Testis (tissue), 2 donors: Measurements from ENCODE around the gene EIF4A2.

Experiments
- CTCF ChIP-seq, 3 experiments: fragments of 450-650 bp in 2 of 3; fragments of 200-600 bp in 1 of 3; sonication (generic) in 1 of 3; IDR thresholded peaks; one replicate each; pipeline ENCODE4 v1.5.1; 2016 to 2019; ENCODE audit warnings: antibody characterized with exemption in 3 of 3, mild to moderate bottlenecking in 2 of 3, moderate library complexity in 1 of 3
- POLR2A ChIP-seq: fragments of 450-650 bp; IDR thresholded peaks from one replicate; pipeline ENCODE4 v1.6.1; 2017; ENCODE audit warnings: antibody characterized with exemption, mild to moderate bottlenecking, moderate library complexity

DNA sequence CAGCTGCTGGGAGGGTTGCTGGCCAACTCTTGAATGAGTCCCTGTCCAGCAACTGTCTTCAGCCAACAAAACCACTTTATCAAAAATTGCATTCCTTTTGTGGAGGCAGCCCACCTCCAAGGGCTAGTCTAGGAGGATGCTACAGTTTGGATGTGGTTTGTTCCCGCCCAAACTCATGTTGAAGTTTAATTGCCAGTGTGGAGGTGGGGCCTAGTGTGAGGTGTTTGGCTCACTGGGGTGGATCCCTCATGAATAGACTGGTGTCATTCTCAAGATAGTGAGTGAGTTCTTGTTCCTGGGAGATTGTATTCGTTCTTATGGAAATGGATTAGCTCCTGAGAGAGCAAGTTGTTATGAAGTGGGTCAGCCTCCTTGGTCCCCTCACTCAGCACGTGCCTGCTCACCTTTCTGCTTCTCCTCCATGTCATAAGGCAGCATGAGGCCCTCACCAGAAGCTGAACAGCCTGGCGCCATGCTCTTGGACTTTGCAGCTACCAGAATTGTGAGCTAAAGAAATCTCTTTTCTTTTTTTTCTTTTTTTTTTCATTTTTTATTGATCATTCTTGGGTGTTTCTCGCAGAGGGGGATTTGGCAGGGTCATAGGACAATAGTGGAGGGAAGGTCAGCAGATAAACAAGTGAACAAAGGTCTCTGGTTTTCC, 27.1 kb downstream of the EIF4A2 start:
- TF ChIP-seq CTCF (IDR thresholded peaks at IDR 0.05), result no peak
- TF ChIP-seq POLR2A, result no peak
